ENCODE measurements around the gene PRSS22.

The PRSS22 gene

GRCh38 chr16:2826591-2827373 is 31.2 kb downstream of the PRSS22 start:
- TF ChIP-seq CTCF (IDR thresholded peaks at IDR 0.05; ENCODE audit: low read depth, low read length) (no peak), POLR2A (IDR thresholded peaks at IDR 0.05; ENCODE audit: extremely low read depth, insufficient read length) (no peak), MAX (IDR thresholded peaks at IDR 0.05; ENCODE audit: low read depth, low read length) (no peak), MYC (IDR thresholded peaks at IDR 0.05; ENCODE audit: low read depth, low read length) (no peak)
- no peak for DNase-seq (ENCODE audit: low read depth)
- no peak overlapping the region for H3K4me3 ChIP-seq (ENCODE audit: low read depth, low read length)

GRCh38 chr16:2825906-2826305 is 32.1 kb downstream of the PRSS22 start:
- TF ChIP-seq MYC (IDR thresholded peaks at IDR 0.05; ENCODE audit: low read depth, low read length) (no peak), CTCF (IDR thresholded peaks at IDR 0.05; ENCODE audit: low read depth, low read length) (no peak), POLR2A (IDR thresholded peaks at IDR 0.05; ENCODE audit: extremely low read depth, insufficient read length) (no peak), MAX (IDR thresholded peaks at IDR 0.05; ENCODE audit: low read depth, low read length) (no peak)
- no peak for DNase-seq (ENCODE audit: low read depth)
- H3K4me3 ChIP-seq (ENCODE audit: low read depth, low read length), result no peak overlapping the region

GRCh38 chr16:2825049-2825742 is 32.8 kb downstream of the PRSS22 start:
- no peak for DNase-seq (ENCODE audit: low read depth)
- H3K4me3 ChIP-seq (ENCODE audit: low read depth, low read length), result no peak overlapping the region
- no peak for TF ChIP-seq MYC (IDR thresholded peaks at IDR 0.05; ENCODE audit: low read depth, low read length)
- TF ChIP-seq MAX (IDR thresholded peaks at IDR 0.05; ENCODE audit: low read depth, low read length), result no peak
- TF ChIP-seq POLR2A (IDR thresholded peaks at IDR 0.05; ENCODE audit: extremely low read depth, insufficient read length), result no peak
- no peak for TF ChIP-seq CTCF (IDR thresholded peaks at IDR 0.05; ENCODE audit: low read depth, low read length)

GRCh38 chr16:2824626-2825025 is 33.3 kb downstream of the PRSS22 start:
- H3K4me3 ChIP-seq (ENCODE audit: low read depth, low read length), result no peak overlapping the region
- TF ChIP-seq POLR2A (IDR thresholded peaks at IDR 0.05; ENCODE audit: extremely low read depth, insufficient read length), result no peak
- TF ChIP-seq CTCF (IDR thresholded peaks at IDR 0.05; ENCODE audit: low read depth, low read length), result no peak
- no peak for TF ChIP-seq MYC (IDR thresholded peaks at IDR 0.05; ENCODE audit: low read depth, low read length)
- no peak for TF ChIP-seq MAX (IDR thresholded peaks at IDR 0.05; ENCODE audit: low read depth, low read length)
- no peak for DNase-seq (ENCODE audit: low read depth)

- DNase-seq (ENCODE audit: low read depth), result no peak
- TF ChIP-seq POLR2A (IDR thresholded peaks at IDR 0.05; ENCODE audit: extremely low read depth, insufficient read length) (no peak), CTCF (IDR thresholded peaks at IDR 0.05; ENCODE audit: low read depth, low read length) (no peak), MYC (IDR thresholded peaks at IDR 0.05; ENCODE audit: low read depth, low read length) (no peak), MAX (IDR thresholded peaks at IDR 0.05; ENCODE audit: low read depth, low read length) (no peak)
- H3K4me3 ChIP-seq (ENCODE audit: low read depth, low read length), result no peak overlapping the region
Measured at GRCh38 chr16:2822496-2822895, 35.5 kb downstream of the PRSS22 start.

Data from NB4 (cell line).